Aorta (tissue), 5 donors: ENCODE results near the gene EXD2. TPM values are rescaled to one million over a fixed set of nuclear protein-coding genes. Genes with fewer than 3 reads are reported as not detected.
"Not testable (repeated sequence)": the region's sequence is repeated elsewhere in the genome, so short reads cannot be mapped to it uniquely, and the experiment has no call there.

ENCODE experiments used
- ATAC-seq: fragments of 200-7000 bp; cut with Tn5 transposase; one replicate; pipeline ENCODE4 v1.9.1; 2022; ENCODE audit warnings: moderate library complexity; ENCODE audit not compliant: low FRiP score
- DNase-seq, 2 donors: peaks; one replicate each; pipeline ENCODE4 v3.0.0-alpha.2; 2020
- H3K27ac ChIP-seq, 2 donors: one replicate each; pipeline ENCODE4 v1.5.1; 2013; ENCODE audit warnings: low read length in 2 of 2, mild to moderate bottlenecking in 2 of 2, moderate library complexity in 2 of 2, control low read depth in 1 of 2, inconsistent platforms in 1 of 2, low read depth in 1 of 2
- H3K27me3 ChIP-seq, 2 donors: one replicate each; pipeline ENCODE4 v1.6.1; 2013; ENCODE audit warnings: control low read depth in 1 of 2, low read length in 1 of 2, mild to moderate bottlenecking in 1 of 2, moderate library complexity in 1 of 2; ENCODE audit not compliant: insufficient read depth in 2 of 2, control insufficient read depth in 1 of 2
- H3K36me3 ChIP-seq, 2 donors: one replicate each; pipeline ENCODE4 v1.6.1; 2013; ENCODE audit warnings: control low read depth in 1 of 2, low read length in 1 of 2, mild to moderate bottlenecking in 1 of 2; ENCODE audit not compliant: insufficient read depth in 2 of 2, control insufficient read depth in 1 of 2
- H3K4me1 ChIP-seq, 2 donors: one replicate each; pipeline ENCODE4 v1.6.1; 2013; ENCODE audit warnings: low read length in 2 of 2, control low read depth in 1 of 2, mild to moderate bottlenecking in 1 of 2, moderate library complexity in 1 of 2; ENCODE audit not compliant: insufficient read depth in 2 of 2, control insufficient read depth in 1 of 2
- H3K4me3 ChIP-seq, 2 donors: one replicate each; pipeline ENCODE4 v1.5.1; 2013; ENCODE audit warnings: low read length in 2 of 2, control low read depth in 1 of 2, mild to moderate bottlenecking in 1 of 2
- H3K9me3 ChIP-seq: one replicate; pipeline ENCODE4 v1.6.1; 2013; ENCODE audit warnings: mild to moderate bottlenecking, low read length; ENCODE audit not compliant: control insufficient read depth
- WGBS, 2 donors: extraction: QIAGEN DNeasy Blood & Tissue Kit; methylation state at CpG; one replicate each; pipeline ENCODE4 v1.1.7; 2013; 5-methylcytosine and 5-hydroxymethylcytosine counted together
- intact Hi-C, 2 donors: fragments of 100-400 bp; cut with DNase I; formaldehyde crosslinking; loops; one replicate each; pipeline versions ENCODE4 v1.14.2 to v1.15.0; 2022
- polyA plus RNA-seq, 2 donors: library from polyadenylated mRNA; stranded (reverse); fragments of 200-250 nt; gene quantifications; one replicate each; pipeline ENCODE4 v1.2.3, GENCODE V29; 2013
- total RNA-seq, 2 donors: library from RNA; stranded (reverse); fragmentation: NEBNext Ultra II Directional; extraction: Animal tissue kit (Norgen Biotek cat#: 25700); gene quantifications; one replicate each; pipeline ENCODE4 v1.2.1, GENCODE V29; 2021
- donor health status: healthy with polysubstance abuse.
- donor health status: Bipolar disorder and iron deficiency.
- donor health status: DM: no; HTN: no; CAD: no.
- donor health status: DM: no; HTN: no; CAD: no.
- donor health status: DM: yes; HTN: yes; CAD: no.

EXD2 gene
- total and polyA plus RNA-seq, 4 donors, result 4.5 to 19.4 (median 12.0) TPM

DNA sequence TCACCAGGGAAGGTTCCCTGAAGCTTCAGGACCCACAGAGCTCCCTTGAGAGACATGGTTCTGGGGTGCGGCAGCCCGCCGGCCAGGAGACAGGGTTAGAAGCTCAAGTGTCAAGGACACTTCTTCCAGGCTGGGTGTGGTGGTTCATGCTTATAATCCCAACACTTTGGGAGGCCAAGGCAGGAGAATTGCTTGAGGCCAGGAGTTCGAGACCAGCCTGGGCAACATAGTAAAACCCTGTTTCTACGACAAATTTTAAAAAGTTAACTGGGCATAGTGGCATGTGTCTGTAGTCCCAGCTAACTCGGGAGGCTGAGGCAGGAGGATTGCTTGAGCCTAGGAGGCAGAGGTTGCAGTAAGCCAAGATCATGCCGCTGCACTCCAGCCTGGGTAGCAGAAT lies 99.6 kb downstream of the EXD2 start:
- WGBS, 2 donors, result 92 to 94% methylated on average over 7 of the region's 7 CpGs
- DNase-seq, H3K27ac ChIP-seq, H3K4me1 ChIP-seq, H3K4me3 ChIP-seq, H3K9me3 ChIP-seq, H3K36me3 ChIP-seq, ATAC-seq, intact Hi-C loops, H3K27me3 ChIP-seq: not testable (repeated sequence)

- Histone ChIP-seq H3K27ac (no peak overlapping the region), H3K36me3 (no peaks in the 10 kb centered on the region), H3K4me1 (no peaks in the 10 kb centered on the region), H3K4me3 (no peak overlapping the region), H3K9me3 (no peaks in the 10 kb centered on the region), H3K27me3 (no peaks in the 10 kb centered on the region)
- 85 to 86% methylated on average over 5 of the region's 5 CpGs for WGBS, 2 donors
- intact Hi-C loops, result no loop called here
- ATAC-seq (no peak), DNase-seq (no peak)
Observed at GRCh38 chr14:69291396-69291795, 100.1 kb downstream of the EXD2 start.

GRCh38 chr14:69291891-69292561 lies 100.7 kb downstream of the EXD2 start:
- DNase-seq, result no peak
- H3K27ac ChIP-seq, result no peak overlapping the region
- H3K4me3 ChIP-seq, result no peak overlapping the region
- H3K9me3 ChIP-seq, result no peaks in the 10 kb centered on the region
- 87 to 91% methylated on average over 5 of the region's 5 CpGs for WGBS, 2 donors
- H3K4me1 ChIP-seq, result no peaks in the 10 kb centered on the region
- no peaks in the 10 kb centered on the region for H3K27me3 ChIP-seq
- ATAC-seq, result no peak
- intact Hi-C loops, result no loop called here
- H3K36me3 ChIP-seq, result no peaks in the 10 kb centered on the region

Other genes with a start within 250 kb of the EXD2 start
- gene ACTN1, start 212.2 kb upstream of the EXD2 start, total RNA-seq, result 1,000 to 10,000 TPM in 1 of 2 donors, 100 to 1,000 TPM in 1; 883 to 1,590 TPM
- gene ACTN1, start 212.2 kb upstream of the EXD2 start, polyA plus RNA-seq, result 100 to 1,000 TPM in 1 of 2 donors, 10 to 100 TPM in 1; 82.0 to 378 TPM
- 10 to 100 TPM; 47.3 to 56.9 TPM for gene DCAF5, start 38.4 kb upstream of the EXD2 start, total RNA-seq
- gene DCAF5, start 38.4 kb upstream of the EXD2 start, polyA plus RNA-seq, result 10 to 100 TPM; 18.9 to 39.8 TPM
- gene GALNT16, start 68.7 kb downstream of the EXD2 start, total RNA-seq, result 10 to 100 TPM in 1 of 2 donors, 1 to 10 TPM in 1; 7.0 to 16.1 TPM
- gene GALNT16, start 68.7 kb downstream of the EXD2 start, polyA plus RNA-seq, result 10 to 100 TPM in 1 of 2 donors, 1 to 10 TPM in 1; 6.5 to 10.7 TPM
- gene ERH, start 206.8 kb downstream of the EXD2 start, total RNA-seq, result 100 to 1,000 TPM; 100 to 133 TPM
- gene ERH, start 206.8 kb downstream of the EXD2 start, polyA plus RNA-seq, result 100 to 1,000 TPM in 1 of 2 donors, 10 to 100 TPM in 1; 99.0 to 136 TPM
- 10 to 100 TPM; 39.0 to 44.3 TPM for gene SLC39A9, start 207.2 kb downstream of the EXD2 start, total RNA-seq
- 10 to 100 TPM; 10.1 to 15.1 TPM for gene SLC39A9, start 207.2 kb downstream of the EXD2 start, polyA plus RNA-seq